H9 (cell line): Measurements from ENCODE around the gene TLL2. TPM values are rescaled to one million over a fixed set of nuclear protein-coding genes. Genes with fewer than 3 reads are reported as not detected.

Experiments used
- DNase-seq: peaks from one replicate; pipeline ENCODE4 v3.0.0-alpha.2; 2017
- H2AFZ ChIP-seq: one replicate; pipeline ENCODE4 v1.6.1; 2013; ENCODE audit warnings: mild to moderate bottlenecking, low read length, control low read depth, moderate library complexity
- H2AK5ac ChIP-seq: 2 replicates; pipeline ENCODE4 v1.6.1; 2013; ENCODE audit warnings: low read length, control low read depth, mixed read lengths; ENCODE audit not compliant: insufficient read length
- H2BK120ac ChIP-seq: one replicate; pipeline ENCODE4 v1.6.1; 2013; ENCODE audit warnings: low read depth, mild to moderate bottlenecking, low read length, control low read depth, inconsistent platforms; ENCODE audit not compliant: poor library complexity, severe bottlenecking
- H2BK12ac ChIP-seq: 2 replicates; pipeline ENCODE4 v1.6.1; 2013; ENCODE audit warnings: low read length, control low read depth, mixed read lengths, low read depth; ENCODE audit not compliant: insufficient read length
- H2BK15ac ChIP-seq: 2 replicates; pipeline ENCODE4 v1.6.1; 2013; ENCODE audit warnings: low read depth, low read length, control low read depth
- H2BK20ac ChIP-seq: one replicate; pipeline ENCODE4 v1.6.1; 2013; ENCODE audit warnings: low read depth, mild to moderate bottlenecking, low read length, control low read depth, inconsistent platforms; ENCODE audit not compliant: poor library complexity, severe bottlenecking
- H2BK5ac ChIP-seq: 2 replicates; pipeline ENCODE4 v1.6.1; 2013; ENCODE audit warnings: low read length, control low read depth, mixed read lengths; ENCODE audit not compliant: insufficient read length
- H3K14ac ChIP-seq: 2 replicates; pipeline ENCODE4 v1.6.1; 2013; ENCODE audit warnings: low read length, control low read depth; ENCODE audit not compliant: insufficient read depth
- H3K18ac ChIP-seq: 2 replicates; pipeline ENCODE4 v1.6.1; 2013; ENCODE audit warnings: low read depth, mild to moderate bottlenecking, mixed read lengths, low read length, control low read depth; ENCODE audit not compliant: insufficient read length
- H3K23ac ChIP-seq: 2 replicates; pipeline ENCODE4 v1.6.1; 2013; ENCODE audit warnings: low read length, control low read depth, mixed read lengths, low read depth; ENCODE audit not compliant: insufficient read length
- H3K23me2 ChIP-seq: 2 replicates; pipeline ENCODE4 v1.6.1; 2013; ENCODE audit warnings: low read depth, mild to moderate bottlenecking, mixed read lengths, low read length, control low read depth; ENCODE audit not compliant: insufficient read length, poor library complexity, severe bottlenecking
- H3K27ac ChIP-seq: 2 replicates; pipeline ENCODE4 v1.5.1; 2013; ENCODE audit warnings: low read length, control low read depth, mixed read lengths, low read depth; ENCODE audit not compliant: insufficient read length
- H3K27me3 ChIP-seq: 2 replicates; pipeline ENCODE4 v1.6.1; 2013; ENCODE audit warnings: low read length, control low read depth, inconsistent platforms; ENCODE audit not compliant: insufficient read depth
- H3K4ac ChIP-seq: 2 replicates; pipeline ENCODE4 v1.6.1; 2013; ENCODE audit warnings: low read depth, mild to moderate bottlenecking, control low read depth, inconsistent platforms, low read length, moderate library complexity
- H3K4me1 ChIP-seq: 2 replicates; pipeline ENCODE4 v1.6.1; 2013; ENCODE audit warnings: low read length, control low read depth, inconsistent platforms; ENCODE audit not compliant: insufficient read depth
- H3K4me2 ChIP-seq: 2 replicates; pipeline ENCODE4 v1.6.1; 2013; ENCODE audit warnings: low read length, control low read depth, mixed read lengths; ENCODE audit not compliant: insufficient read length, insufficient read depth
- H3K56ac ChIP-seq: 2 replicates; pipeline ENCODE4 v1.6.1; 2013; ENCODE audit warnings: low read depth, mild to moderate bottlenecking, mixed read lengths, low read length, control low read depth; ENCODE audit not compliant: insufficient read length
- H3K79me1 ChIP-seq: 2 replicates; pipeline ENCODE4 v1.6.1; 2013; ENCODE audit warnings: low read depth, mild to moderate bottlenecking, moderate library complexity, low read length, control low read depth, inconsistent platforms; ENCODE audit not compliant: insufficient read depth, poor library complexity, severe bottlenecking
- H3K79me2 ChIP-seq: 2 replicates; pipeline ENCODE4 v1.6.1; 2013; ENCODE audit warnings: low read length, control low read depth, inconsistent platforms; ENCODE audit not compliant: insufficient read depth
- H3K9ac ChIP-seq: 2 replicates; pipeline ENCODE4 v1.6.1; 2013; ENCODE audit warnings: low read length, control low read depth, mixed read lengths; ENCODE audit not compliant: insufficient read length; ENCODE audit errors: extremely low read depth
- H3K9me3 ChIP-seq: one replicate; pipeline ENCODE4 v1.6.1; 2013; ENCODE audit warnings: low read depth, low read length, inconsistent platforms; ENCODE audit not compliant: control insufficient read depth
- H3T11ph ChIP-seq: one replicate; pipeline ENCODE4 v1.6.1; 2013; ENCODE audit warnings: mild to moderate bottlenecking, low read length, control low read depth, inconsistent platforms
- H4K20me1 ChIP-seq: one replicate; pipeline ENCODE4 v1.6.1; 2013; ENCODE audit not compliant: control insufficient read depth, insufficient read length, insufficient read depth
- H4K5ac ChIP-seq: 2 replicates; pipeline ENCODE4 v1.6.1; 2013; ENCODE audit warnings: low read depth, mild to moderate bottlenecking, mixed read lengths, low read length, control low read depth; ENCODE audit not compliant: insufficient read length
- H4K8ac ChIP-seq: replicated peaks from 2 replicates; pipeline ENCODE4 v1.6.1; 2013; ENCODE audit warnings: low read length, control low read depth, mixed read lengths, low read depth; ENCODE audit not compliant: insufficient read length
- H4K91ac ChIP-seq: 2 replicates; pipeline ENCODE4 v1.6.1; 2013; ENCODE audit warnings: low read depth, mild to moderate bottlenecking, moderate library complexity, mixed read lengths, low read length, control low read depth; ENCODE audit not compliant: insufficient read length
- H3K27ac Mint-ChIP-seq, 3 experiments: 2 replicates in 2 of 3; 3 replicates in 1 of 3; pipeline ENCODE4 v1.8.0; 2020 to 2021; ENCODE audit warnings: mixed read lengths in 3 of 3, mild to moderate bottlenecking in 1 of 3, moderate library complexity in 1 of 3
- H3K27me3 Mint-ChIP-seq: 2 replicates; pipeline ENCODE4 v1.8.0; 2021; ENCODE audit warnings: low read depth, mild to moderate bottlenecking, moderate library complexity, mixed read lengths
- H3K36me3 Mint-ChIP-seq, 3 experiments: 2 replicates in 2 of 3; 3 replicates in 1 of 3; pipeline ENCODE4 v1.8.0; 2020 to 2021; ENCODE audit warnings: low read depth in 3 of 3, mixed read lengths in 3 of 3; ENCODE audit not compliant: insufficient read depth in 1 of 3
- H3K4me1 Mint-ChIP-seq, 2 experiments: 2 replicates each; pipeline ENCODE4 v1.8.0; 2020; ENCODE audit warnings: mixed read lengths in 2 of 2
- H3K4me3 Mint-ChIP-seq, 2 experiments: 2 replicates in 1 of 2; 3 replicates in 1 of 2; pipeline ENCODE4 v1.8.0; 2020 to 2021; ENCODE audit warnings: mild to moderate bottlenecking in 2 of 2, mixed read lengths in 2 of 2, moderate library complexity in 1 of 2
- H3K9me3 Mint-ChIP-seq, 2 experiments: 2 replicates in 1 of 2; 3 replicates in 1 of 2; pipeline ENCODE4 v1.8.0; 2020; ENCODE audit warnings: mild to moderate bottlenecking in 2 of 2, mixed read lengths in 2 of 2, moderate library complexity in 1 of 2
- CTCF ChIP-seq: fragments of 200-600 bp; sonication (generic); conservative IDR thresholded peaks from 3 replicates; pipeline ENCODE4 v1.8.0; 2021; ENCODE audit warnings: antibody characterized with exemption, mild to moderate bottlenecking
- WGBS: extraction: QIAGEN DNeasy Blood & Tissue Kit; methylation state at CpG from one replicate; pipeline ENCODE4 v1.1.7; 2013; ENCODE audit warnings: missing lambda C conversion rate, low lambda C conversion rate, mixed read lengths; ENCODE audit not compliant: insufficient read length; ENCODE audit errors: extremely low coverage; 5-methylcytosine and 5-hydroxymethylcytosine counted together
- total RNA-seq: library from RNA; stranded (reverse); gene quantifications from 2 replicates; pipeline ENCODE4 v1.2.1, GENCODE V29; 2021

Gene TLL2
- total RNA-seq, 1 experiment from 2014 or later, result 1.4 TPM

- no peak for TF ChIP-seq CTCF
These were observed 50.2 kb downstream of the TLL2 start for GRCh38 chr10:96463562-96463961.

More at GRCh38 chr10:96463562-96463961, 50.2 kb downstream of the TLL2 start:
- Histone ChIP-seq H3K4me2 (no peak overlapping the region), H4K8ac (no peak overlapping the region), H2BK20ac (no peak overlapping the region), H3T11ph (no peak overlapping the region), H2BK12ac (no peak overlapping the region), H3K56ac (no peak overlapping the region), H3K27ac (no peak overlapping the region), H2BK15ac (no peak overlapping the region), H2BK120ac (no peak overlapping the region), H3K18ac (no peak overlapping the region), H3K79me1 (no peaks in the 10 kb centered on the region), H3K14ac (no peak overlapping the region), H3K27me3 (no peaks in the 10 kb centered on the region), H2AFZ (no peak overlapping the region), H3K9me3 (no peaks in the 10 kb centered on the region), H3K23ac (no peak overlapping the region), H3K23me2 (no peaks in the 10 kb centered on the region), H3K4ac (no peak overlapping the region), H4K20me1 (no peaks in the 10 kb centered on the region), H3K9ac (no peak overlapping the region), H4K5ac (no peak overlapping the region), H4K91ac (no peak overlapping the region), H3K79me2 (no peaks in the 10 kb centered on the region), H3K4me1 (no peaks in the 10 kb centered on the region), H2BK5ac (no peak overlapping the region), H2AK5ac (no peak overlapping the region)
- WGBS, result no CpG with 5 or more reads among the region's 3 CpGs
- Mint-ChIP-seq H3K36me3 (peaks cover 7 to 13% (median 13%) of the 10 kb centered on the region in 3 experiments), H3K27ac (no peak overlapping the region), H3K4me3 (no peak overlapping the region), H3K9me3 (peaks cover 13 to 15% of the 10 kb centered on the region in 2 experiments), H3K4me1 (peaks cover 6 to 10% of the 10 kb centered on the region in 2 experiments), H3K27me3 (no peaks in the 10 kb centered on the region; the same call in 1 of the 2 replicates)
- DNase-seq, result no peak
